ENCODE results near the gene RFNG.

GRCh38 chr17:82015311-82015971 lies 36.2 kb downstream of the RFNG start:
- no peak for TF ChIP-seq CTCF (IDR thresholded peaks at IDR 0.05)
- no peak for TF ChIP-seq POLR2AphosphoS5 (IDR thresholded peaks at IDR 0.05)
- TF ChIP-seq POLR2A (IDR thresholded peaks at IDR 0.05), result no peak

All from suprapubic skin (tissue), 4 donors.